Osteocyte (in vitro differentiated cells): Measurements from ENCODE around the gene PRCC. TPM values are rescaled to one million over a fixed set of nuclear protein-coding genes. Genes with fewer than 3 reads are reported as not detected.

Experiments used
- DNase-seq: peaks from one replicate; pipeline ENCODE4 v3.0.0; 2021; ENCODE audit warnings: mixed read lengths; ENCODE audit not compliant: unreplicated experiment; ENCODE audit errors: extremely low spot score
- H3K27ac Mint-ChIP-seq: one replicate; pipeline ENCODE4 v1.8.0; 2021; ENCODE audit warnings: mild to moderate bottlenecking, mixed read lengths; ENCODE audit not compliant: unreplicated experiment
- H3K27me3 Mint-ChIP-seq: one replicate; pipeline ENCODE4 v1.8.0; 2021; ENCODE audit warnings: mixed read lengths; ENCODE audit not compliant: unreplicated experiment
- H3K36me3 Mint-ChIP-seq: one replicate; pipeline ENCODE4 v1.8.0; 2021; ENCODE audit warnings: mixed read lengths; ENCODE audit not compliant: unreplicated experiment
- H3K4me1 Mint-ChIP-seq: one replicate; pipeline ENCODE4 v1.8.0; 2021; ENCODE audit warnings: mixed read lengths; ENCODE audit not compliant: unreplicated experiment
- H3K4me3 Mint-ChIP-seq: one replicate; pipeline ENCODE4 v1.8.0; 2021; ENCODE audit warnings: mild to moderate bottlenecking, moderate library complexity, mixed read lengths; ENCODE audit not compliant: unreplicated experiment
- H3K9me3 Mint-ChIP-seq: one replicate; pipeline ENCODE4 v1.8.0; 2021; ENCODE audit warnings: mixed read lengths; ENCODE audit not compliant: unreplicated experiment
- CTCF ChIP-seq: fragments of 200-600 bp; sonication (generic); IDR thresholded peaks from 2 replicates; pipeline ENCODE4 v1.5.0; 2021; ENCODE audit warnings: antibody characterized with exemption, mild to moderate bottlenecking, moderate library complexity
- total RNA-seq: library from RNA; stranded (reverse); gene quantifications from 2 replicates; pipeline ENCODE4 v1.2.1, GENCODE V29; 2021

The PRCC gene
- total RNA-seq, 1 donor from 2014 or later, result 85.4 TPM

- H3K27ac Mint-ChIP-seq, result no peak overlapping the region
- no peak for DNase-seq
- H3K36me3 Mint-ChIP-seq, result peaks cover 4% of the 10 kb centered on the region
- no peak overlapping the region for H3K4me3 Mint-ChIP-seq
- H3K4me1 Mint-ChIP-seq, result peaks cover 8% of the 10 kb centered on the region
- TF ChIP-seq CTCF, result no peak
- H3K9me3 Mint-ChIP-seq, result no peaks in the 10 kb centered on the region
- no peaks in the 10 kb centered on the region for H3K27me3 Mint-ChIP-seq
Measured at GRCh38 chr1:156733989-156734584, 33.2 kb upstream of the PRCC start.

- Mint-ChIP-seq H3K4me3 (no peak overlapping the region), H3K27ac (no peak overlapping the region)
Measured at GRCh38 chr1:156738407-156738806, 28.9 kb upstream of the PRCC start.

GRCh38 chr1:156738916-156739315, 28.4 kb upstream of the PRCC start:
- DNase-seq, result no peak
- H3K27me3 Mint-ChIP-seq, result no peaks in the 10 kb centered on the region
- H3K36me3 Mint-ChIP-seq, result peaks cover 11% of the 10 kb centered on the region
- peaks cover 22% of the 10 kb centered on the region for H3K4me1 Mint-ChIP-seq
- H3K27ac Mint-ChIP-seq, result no peak overlapping the region
- H3K9me3 Mint-ChIP-seq, result no peaks in the 10 kb centered on the region
- H3K4me3 Mint-ChIP-seq, result no peak overlapping the region
- no peak for TF ChIP-seq CTCF

More at GRCh38 chr1:156738407-156738806, 28.9 kb upstream of the PRCC start:
- H3K9me3 Mint-ChIP-seq, result no peaks in the 10 kb centered on the region
- H3K4me1 Mint-ChIP-seq, result peaks cover 22% of the 10 kb centered on the region
- no peak for DNase-seq
- no peak for TF ChIP-seq CTCF
- no peaks in the 10 kb centered on the region for H3K27me3 Mint-ChIP-seq
- peaks cover 7% of the 10 kb centered on the region for H3K36me3 Mint-ChIP-seq

- peaks cover 16% of the 10 kb centered on the region for H3K36me3 Mint-ChIP-seq
- DNase-seq, result no peak
- no peak for TF ChIP-seq CTCF
- H3K4me1 Mint-ChIP-seq, result peaks cover 24% of the 10 kb centered on the region
- H3K4me3 Mint-ChIP-seq, result peak overlapping the region; percentile 98
- H3K27ac Mint-ChIP-seq, result peak overlapping the region; percentile 85
- H3K9me3 Mint-ChIP-seq, result no peaks in the 10 kb centered on the region
- no peaks in the 10 kb centered on the region for H3K27me3 Mint-ChIP-seq
Measured at GRCh38 chr1:156740237-156740740, 27.0 kb upstream of the PRCC start.

GRCh38 chr1:156740741-156741480, 26.4 kb upstream of the PRCC start, which contains the start of gene MRPL24:
Gene MRPL24 (minus strand): TSS chr1:156741088. CDS start chr1:156738704, 2,384 bp downstream.
- H3K4me1 Mint-ChIP-seq, result peaks cover 29% of the 10 kb centered on the region

More at GRCh38 chr1:156740741-156741480, 26.4 kb upstream of the PRCC start, which contains the start of gene MRPL24:
- peak; percentile 98 for DNase-seq
- no peak for TF ChIP-seq CTCF
- H3K27ac Mint-ChIP-seq, result peak within 1 kb of the TSS; percentile 96
- H3K36me3 Mint-ChIP-seq, result peaks cover 16% of the 10 kb centered on the region
- H3K9me3 Mint-ChIP-seq, result no peaks in the 10 kb centered on the region
- H3K4me3 Mint-ChIP-seq, result peak within 1 kb of the TSS; percentile 98
- no peaks in the 10 kb centered on the region for H3K27me3 Mint-ChIP-seq
